GM20431 (cell line): ENCODE results near the gene VWA3A.
"Not testable (repeated sequence)": the region's sequence is repeated elsewhere in the genome, so short reads cannot be mapped to it uniquely, and the experiment has no call there.

ENCODE experiments used
- in situ Hi-C: fragments of 300-500 bp; cut with MseI, MboI; formaldehyde crosslinking; loops from one replicate; pipeline ENCODE4 v1.15.0; 2020; ENCODE audit warnings: low sequenced_read_pairs; ENCODE audit not compliant: unreplicated experiment

The VWA3A gene

GRCh38 chr16:22078656-22079055 is 13.7 kb upstream of the VWA3A start:
- in situ Hi-C loops = loop anchor here (5.0 kb wide), 1 partner anchor 76 kb away; the partner anchor contains the start of gene PDZD9

- in situ Hi-C loops = no loop called here
These were observed 11.3 kb upstream of the VWA3A start for GRCh38 chr16:22081050-22081449.

DNA sequence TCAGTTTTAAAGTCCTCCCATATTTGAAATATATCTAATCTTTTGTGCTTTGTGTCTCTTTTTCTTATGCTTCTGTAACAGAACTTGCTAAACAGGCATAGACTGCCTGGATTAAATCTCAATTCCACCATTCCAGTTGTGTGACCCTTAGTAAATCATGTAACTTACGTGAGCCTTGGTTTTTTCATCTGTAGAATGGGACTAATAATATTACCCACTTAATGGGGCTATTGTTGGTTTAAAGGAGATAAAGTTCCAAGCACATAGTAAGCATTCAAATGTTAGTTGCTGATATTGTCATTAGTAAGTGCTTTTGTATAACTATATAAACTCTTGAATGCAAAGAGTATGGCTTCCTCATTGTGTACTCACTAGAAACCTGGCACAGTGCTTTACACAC is 5.9 kb upstream of the VWA3A start:
- in situ Hi-C loops = no loop called here

- in situ Hi-C loops = no loop called here
These were observed 3.7 kb upstream of the VWA3A start for GRCh38 chr16:22088642-22089041.

DNA sequence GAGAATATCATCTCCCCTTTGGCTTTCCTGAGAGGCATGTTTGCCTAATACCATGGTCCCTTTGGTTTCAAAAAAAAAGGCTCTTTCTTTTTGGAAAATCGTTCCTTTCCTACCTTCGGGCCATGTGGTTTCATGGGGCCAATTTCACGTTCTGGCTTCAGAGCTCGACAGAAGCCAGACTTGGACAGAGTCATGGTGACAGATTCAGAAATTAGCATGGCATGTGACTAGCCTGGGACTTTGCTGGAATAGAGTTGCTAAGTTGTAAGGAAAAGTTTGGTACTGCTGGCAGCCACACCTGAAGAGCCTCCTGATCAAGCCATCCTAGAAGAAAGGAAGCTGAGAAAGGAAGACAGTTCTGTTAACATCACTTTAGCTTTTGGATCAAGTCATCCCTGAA is 2.4 kb upstream of the VWA3A start:
- in situ Hi-C loops = no loop called here

GRCh38 chr16:22091721-22092120 is 620 bp upstream of the VWA3A start:
- in situ Hi-C loops = no loop called here

GRCh38 chr16:22093331-22093730 is 990 bp downstream of the VWA3A start:
- in situ Hi-C loops = no loop called here

DNA sequence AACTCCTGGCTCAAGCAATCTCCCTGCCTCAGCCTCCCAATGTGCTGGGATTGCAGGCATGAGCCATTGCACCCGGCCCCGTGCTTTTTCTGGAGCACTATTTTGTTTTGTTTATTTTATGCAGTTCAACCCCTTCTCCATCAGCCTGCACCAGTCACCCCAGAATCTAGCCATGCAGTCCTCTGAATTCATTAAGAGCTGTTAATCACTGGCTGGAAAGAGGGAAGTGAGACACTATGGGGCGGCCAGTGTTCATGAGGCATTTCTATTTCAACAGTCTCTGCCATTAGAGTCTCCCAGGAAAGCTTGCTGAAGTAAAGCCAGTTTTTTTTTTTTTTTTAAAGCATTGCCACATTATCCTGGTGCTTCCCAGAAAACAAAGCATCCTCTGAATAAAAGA is 1.7 kb downstream of the VWA3A start:
- in situ Hi-C loops = no loop called here

GRCh38 chr16:22098405-22099255 is 6.3 kb downstream of the VWA3A start:
- in situ Hi-C loops = no loop called here

DNA sequence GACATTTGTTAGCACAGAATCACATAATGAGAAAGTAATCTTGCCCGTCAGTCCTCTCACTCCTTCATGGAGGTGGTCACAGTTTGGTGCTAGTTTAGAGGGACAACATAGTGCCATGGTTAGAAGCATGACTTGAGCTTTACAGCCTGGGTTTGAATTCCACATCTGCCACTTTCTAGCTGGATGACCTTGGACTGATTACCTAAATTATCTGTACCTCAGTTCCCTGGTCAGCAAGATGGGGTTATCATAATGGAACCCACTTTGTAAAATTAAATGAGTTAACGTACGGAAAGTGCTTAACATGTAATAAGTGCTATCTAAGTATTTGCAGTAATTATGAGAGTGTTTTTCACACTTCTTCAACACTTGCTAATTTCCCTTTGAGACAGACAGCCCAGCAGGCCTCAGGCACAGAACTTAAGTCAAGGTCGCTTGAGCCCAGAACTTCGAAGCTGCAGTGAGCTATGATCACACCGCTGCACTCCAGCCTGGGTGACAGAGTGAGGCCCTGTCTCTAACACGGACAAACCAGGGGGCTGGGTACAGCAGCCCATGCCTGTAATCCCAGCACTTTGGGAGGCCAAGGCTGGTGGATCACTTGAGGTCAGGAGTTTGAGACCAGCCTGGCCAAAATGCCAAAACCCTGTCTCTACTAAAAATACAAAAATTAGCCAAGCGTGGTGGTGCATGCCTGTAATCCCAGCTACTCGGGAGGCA is 7.1 kb downstream of the VWA3A start:
- in situ Hi-C loops = no loop called here

DNA sequence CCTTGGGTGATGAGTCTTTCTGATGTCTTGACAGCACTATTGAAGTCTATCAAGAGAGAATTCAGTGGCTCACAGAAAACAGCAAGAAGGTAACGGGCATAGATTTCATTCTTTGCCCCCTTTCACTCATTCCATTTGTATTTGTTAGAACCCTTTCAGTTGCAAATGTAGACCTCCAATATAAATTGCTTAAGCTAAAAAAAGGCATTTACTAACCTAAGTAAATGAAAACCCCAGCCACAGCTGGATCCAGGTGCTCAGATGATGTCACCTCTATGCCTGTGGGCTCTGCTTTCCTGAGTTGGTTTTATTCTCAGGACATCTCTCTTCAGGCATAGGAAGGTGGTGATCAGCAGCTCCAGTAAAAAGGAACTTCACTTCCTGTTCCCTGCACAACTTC is 11.1 kb downstream of the VWA3A start:
- in situ Hi-C loops = no loop called here

GRCh38 chr16:22109258-22109898 is 17.0 kb downstream of the VWA3A start:
- in situ Hi-C loops = no loop called here

GRCh38 chr16:22111629-22112028 is 19.3 kb downstream of the VWA3A start:
- in situ Hi-C loops = not testable (repeated sequence)

- in situ Hi-C loops = no loop called here
These were observed 23.9 kb downstream of the VWA3A start for GRCh38 chr16:22116095-22116700.

DNA sequence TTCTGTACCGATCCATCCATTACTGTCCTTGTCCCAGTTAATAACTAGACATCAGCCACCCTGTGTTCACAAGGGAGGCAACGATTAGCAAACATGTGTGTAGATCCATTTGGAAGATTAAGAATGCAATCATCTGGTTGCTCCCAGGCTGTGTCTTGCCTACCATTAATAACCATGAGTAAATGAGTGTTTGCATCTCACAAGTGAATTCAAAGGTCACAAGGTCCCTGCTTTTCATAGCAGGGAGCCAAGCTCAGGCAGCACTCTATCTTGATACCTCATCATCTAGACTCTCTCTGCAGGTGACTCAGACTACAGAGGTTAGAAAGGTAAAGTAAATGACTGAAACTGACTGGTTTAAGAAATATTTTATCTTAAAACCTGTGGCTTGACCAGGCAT is 25.3 kb downstream of the VWA3A start:
- in situ Hi-C loops = no loop called here

GRCh38 chr16:22120440-22120839 is 28.1 kb downstream of the VWA3A start:
- in situ Hi-C loops = no loop called here

DNA sequence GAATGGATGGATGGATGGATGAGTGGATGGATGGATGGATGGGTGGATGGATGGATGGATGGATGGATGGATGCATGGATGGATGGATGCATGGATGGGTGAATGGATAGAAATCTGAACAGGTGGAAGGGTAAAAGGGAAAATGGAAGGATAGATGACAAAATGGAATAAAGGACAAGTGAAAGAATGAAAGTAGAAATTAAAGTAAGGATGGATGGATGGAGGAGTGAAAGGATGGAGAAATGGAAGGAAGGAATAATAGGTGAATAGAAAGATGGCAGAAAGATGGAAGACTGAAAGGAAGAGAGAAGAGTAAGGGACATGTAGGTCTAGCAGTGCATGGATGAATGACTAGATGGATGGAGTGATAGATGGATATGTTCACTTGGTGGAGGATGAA is 29.9 kb downstream of the VWA3A start:
- in situ Hi-C loops = no loop called here

- in situ Hi-C loops = no loop called here
These were observed 30.8 kb downstream of the VWA3A start for GRCh38 chr16:22123146-22123545.

GRCh38 chr16:22123759-22124490 is 31.6 kb downstream of the VWA3A start:
- in situ Hi-C loops = no loop called here
